NCI-H1436 (cell line): ENCODE results near the gene NEMP2.

Source experiments
- DNase-seq: peaks from one replicate; lab custom pipeline; 2025; lab: John Stamatoyannopoulos, UW

Gene NEMP2

DNA sequence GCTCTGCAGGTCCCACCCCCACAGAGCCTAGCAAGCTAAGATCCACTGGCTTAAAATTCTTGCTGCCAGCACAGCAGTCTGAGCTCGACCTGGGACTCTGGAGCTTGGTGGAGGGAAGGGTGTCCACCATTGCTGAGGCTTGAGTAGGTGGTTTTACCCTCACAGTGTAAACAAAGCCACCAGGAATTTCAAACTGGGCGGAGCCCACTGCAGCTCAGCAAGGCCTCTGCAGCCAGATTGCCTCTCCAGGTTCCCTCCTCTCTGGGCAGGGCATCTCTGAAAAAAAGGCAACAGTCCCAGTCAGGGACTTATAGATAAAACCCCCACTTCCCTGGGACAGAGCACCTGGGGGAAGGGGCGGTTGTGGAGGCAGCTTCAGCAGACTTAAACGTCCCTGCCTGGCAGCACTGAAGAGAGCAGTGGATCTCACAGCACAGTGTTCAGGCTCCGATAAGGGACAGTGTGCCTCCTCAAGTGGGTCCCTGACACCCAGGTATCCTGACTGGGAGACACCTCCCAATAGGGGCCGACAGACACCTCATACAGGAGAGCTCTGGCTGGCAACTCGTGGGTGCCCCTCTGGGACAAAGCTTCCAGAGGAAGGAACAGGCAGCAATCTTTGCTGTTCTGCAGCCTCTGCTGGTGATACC, 20.0 kb upstream of the NEMP2 start:
- no peak for DNase-seq

DNA sequence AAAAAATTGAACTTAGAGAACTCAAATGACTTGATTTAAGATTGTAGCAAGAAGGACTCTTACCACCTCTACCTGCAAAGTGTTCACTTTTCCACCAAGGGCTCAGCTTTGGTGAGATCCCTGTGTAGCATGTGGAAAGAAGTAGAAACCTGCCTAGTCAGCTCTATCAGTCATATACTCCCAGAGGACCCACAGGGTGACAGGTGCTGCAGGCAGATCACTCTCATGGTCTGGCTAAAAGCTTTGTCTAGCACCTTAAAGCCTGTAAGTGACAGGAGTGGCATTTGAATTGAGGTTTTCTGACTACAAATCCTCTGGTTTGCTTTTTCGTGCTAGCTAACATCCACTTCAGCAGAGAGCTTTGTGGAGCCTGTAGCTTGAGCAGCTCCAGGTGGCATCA, 18.7 kb upstream of the NEMP2 start:
- DNase-seq: peak; percentile 62

DNA sequence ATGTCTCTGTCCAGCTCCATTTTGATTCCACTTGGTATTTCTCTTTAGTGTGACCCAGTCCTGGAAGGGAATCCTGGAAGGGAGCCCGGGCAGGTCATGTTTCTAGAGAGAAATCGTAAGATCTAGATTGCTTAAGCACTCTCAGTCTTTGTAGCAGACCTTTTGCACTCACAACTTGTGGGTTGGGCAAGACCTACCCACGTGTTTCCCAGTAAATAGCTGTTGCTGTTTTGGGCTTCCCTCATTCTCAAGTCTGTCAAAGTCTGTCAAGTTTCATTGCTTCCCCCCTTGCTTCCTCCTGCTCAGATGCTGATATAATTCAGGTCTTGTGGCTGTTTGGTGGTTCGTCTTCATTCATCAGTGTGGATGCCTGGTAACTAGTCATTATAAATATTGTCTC, 17.4 kb upstream of the NEMP2 start:
- DNase-seq: no peak

DNA sequence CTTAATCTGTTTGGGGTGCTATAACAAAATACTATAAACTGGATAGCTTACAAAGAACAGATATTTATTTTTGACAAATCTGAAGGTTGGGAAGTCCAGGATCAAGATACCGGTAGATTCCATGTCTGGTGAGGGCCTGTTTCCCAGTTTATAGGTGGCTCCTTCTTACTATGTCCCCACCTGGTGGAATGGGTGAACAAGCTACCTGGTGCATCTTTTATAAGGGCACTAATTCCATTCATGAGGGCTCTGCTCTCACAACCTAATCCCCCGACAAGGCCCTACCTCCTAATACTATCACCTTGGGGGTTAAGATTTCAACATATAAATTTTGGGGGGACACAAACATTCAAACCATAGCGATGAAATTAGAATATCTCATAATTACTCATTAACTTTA, 15.6 kb upstream of the NEMP2 start:
- DNase-seq: no peak

DNA sequence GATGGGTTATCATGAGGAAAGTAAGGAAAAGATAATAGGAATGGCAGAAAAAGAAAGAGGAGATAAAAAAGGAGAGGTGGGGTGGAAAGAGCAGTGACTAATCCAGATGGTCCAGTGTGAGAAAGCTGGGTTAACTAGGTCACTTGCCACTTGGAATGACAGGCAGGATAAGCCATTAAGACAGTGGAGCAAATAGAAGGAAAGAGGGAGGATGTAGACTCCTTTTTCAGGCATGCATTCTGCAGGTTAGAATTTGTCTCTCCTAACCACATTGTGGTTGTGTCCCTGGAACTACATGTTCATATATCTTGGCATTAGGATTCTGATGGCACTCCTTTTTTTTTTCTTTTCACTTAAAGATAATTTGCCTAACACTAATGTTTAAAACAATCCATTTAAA, 13.4 kb upstream of the NEMP2 start:
- DNase-seq: no peak

DNA sequence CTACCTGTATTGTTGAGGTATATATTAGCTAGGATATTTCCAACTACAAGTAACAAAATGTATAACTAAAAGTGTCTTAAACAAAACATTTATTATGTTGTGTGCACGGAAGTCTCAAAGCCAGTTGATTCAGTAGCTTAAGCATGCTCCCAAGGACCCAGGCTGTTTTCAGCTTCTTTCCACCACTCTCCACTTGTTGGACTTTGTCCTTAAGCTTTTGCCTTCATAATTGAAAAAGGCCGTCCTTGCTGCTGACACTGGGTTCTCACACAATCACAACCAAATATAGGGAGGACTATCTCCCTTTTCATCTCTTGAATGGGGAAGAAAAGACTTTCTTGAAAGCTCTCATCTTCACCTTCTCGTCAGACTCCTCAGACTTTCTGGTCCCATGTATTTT, 12.2 kb upstream of the NEMP2 start:
- no peak for DNase-seq

DNA sequence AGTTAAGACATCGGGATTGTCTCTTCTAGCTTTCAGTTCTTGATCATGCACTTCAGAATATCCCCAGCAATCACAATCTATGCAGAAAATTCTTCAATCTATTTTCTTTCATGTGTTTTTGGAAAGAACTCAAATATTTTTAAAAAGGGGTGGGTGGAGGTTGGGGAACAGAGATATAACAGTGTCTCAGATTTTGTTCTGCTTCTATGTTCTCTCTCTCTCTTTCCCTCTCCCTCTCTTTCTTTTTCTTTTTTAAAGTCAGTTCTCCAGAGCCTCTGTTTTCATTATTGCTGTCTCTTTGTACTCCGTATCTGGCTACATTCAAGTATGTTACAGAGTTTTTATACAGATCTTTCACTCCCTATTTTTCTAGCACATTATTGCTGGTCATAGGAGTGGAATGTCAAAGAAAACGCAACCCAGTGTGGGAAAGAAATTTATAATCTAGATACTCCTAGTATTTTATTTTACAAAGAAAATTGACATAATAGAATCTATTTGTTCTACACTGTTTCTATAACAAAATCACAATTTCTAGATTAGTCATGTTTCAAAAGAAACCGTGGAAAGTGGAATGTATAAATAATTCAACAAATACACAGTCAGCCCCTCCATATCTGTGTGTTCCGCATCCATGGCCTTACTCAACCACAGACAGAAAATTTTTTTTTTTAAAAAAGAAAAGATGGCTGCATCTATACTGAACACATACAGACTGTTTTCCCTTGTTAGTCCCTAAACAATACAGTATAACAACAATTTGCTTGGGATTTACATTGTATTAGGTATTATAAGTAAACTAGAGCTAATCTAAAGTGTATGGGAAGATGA, 11.2 kb upstream of the NEMP2 start:
- no peak for DNase-seq

DNA sequence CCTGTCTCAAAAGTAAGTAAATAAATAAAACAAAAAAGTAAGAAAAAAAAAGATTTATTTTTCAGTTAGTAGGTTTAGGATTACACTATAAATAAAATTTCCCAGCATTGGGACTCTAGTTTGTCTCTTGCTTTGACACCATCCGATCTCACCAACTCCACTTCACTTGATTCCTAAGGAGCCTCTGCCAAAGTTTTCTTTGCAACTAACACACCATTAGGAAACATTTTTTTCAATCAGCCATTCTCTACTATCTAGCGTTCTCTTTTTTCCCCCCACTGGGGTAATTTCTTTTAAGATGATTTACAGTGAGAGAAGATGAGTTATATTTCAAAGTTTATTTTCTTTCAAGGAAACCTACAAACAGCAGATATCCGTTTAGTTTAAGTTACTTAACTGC, 10.6 kb upstream of the NEMP2 start:
- no peak for DNase-seq

DNA sequence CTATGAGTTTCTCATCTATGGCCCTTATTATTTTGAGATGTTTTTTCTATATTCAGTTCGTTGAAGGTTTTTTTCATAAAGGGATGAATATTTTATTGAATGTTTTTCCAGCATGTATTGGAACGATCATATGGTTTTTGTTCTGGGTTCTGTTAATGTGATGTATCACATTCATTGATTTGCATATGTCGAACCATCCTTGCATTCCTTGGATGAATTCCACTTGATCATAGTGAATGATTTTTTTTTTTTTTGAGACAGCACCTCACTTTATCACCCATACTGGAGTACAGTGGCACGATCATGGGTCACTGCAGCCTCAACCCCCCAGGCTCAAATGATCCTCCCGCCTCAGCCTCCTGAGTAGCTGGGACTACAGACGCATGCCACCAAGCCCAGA, 5.5 kb upstream of the NEMP2 start:
- DNase-seq: no peak

DNA sequence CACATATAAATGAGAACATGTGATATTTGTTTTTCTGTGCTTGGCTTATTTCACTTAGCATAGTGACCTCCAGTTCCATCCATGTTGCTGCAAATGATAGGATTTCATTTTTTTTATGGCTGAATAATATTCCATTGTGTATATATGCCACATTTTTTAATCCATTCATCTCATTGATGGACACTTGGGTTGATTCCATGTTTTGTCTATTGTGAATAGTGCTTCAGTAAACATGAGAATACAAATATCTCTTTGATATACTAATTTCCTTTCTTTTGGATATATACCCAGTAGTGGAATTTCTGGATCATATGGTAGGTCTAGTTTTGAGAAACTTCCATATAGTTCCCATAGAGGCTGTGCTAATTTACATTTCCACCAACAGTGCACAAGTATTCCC, 3.7 kb upstream of the NEMP2 start:
- DNase-seq: no peak

DNA sequence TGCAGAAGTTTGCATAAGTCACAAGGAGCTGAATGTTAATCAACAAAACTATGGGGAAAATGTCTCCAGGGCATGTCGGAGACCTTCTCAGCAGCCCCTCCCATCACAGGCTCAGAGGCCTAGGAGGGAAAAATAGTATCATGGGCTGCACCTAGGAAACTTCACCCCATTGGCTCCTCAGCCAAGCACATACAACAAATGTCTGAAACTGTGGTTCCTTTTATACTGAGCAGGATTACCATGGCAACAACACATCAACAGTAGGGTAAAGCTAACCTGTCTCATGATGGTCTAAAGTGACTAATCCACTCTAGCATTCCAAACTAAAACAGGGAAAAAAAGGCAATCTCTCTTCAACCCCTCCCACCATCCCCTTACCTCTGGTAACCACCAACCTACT, 3.2 kb upstream of the NEMP2 start:
- no peak for DNase-seq

DNA sequence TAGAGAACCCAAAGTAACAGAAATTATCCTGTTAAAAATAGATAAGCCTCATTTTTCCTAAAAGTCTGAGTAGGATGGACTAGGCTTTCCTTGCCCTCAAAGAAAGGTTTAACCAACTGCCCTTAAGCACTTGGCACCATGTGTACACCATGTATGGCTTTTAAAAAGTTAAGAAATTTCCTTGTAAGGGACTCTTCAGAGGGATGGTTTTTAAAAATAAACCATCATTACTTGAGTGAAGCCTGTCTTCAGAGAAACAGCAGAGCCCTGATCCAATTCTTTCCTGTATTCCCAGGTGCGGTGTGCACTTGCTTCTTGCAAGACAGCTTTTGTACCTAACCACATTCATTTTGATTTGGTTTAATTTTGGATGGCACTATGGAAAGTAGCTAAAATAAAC, 1.1 kb upstream of the NEMP2 start:
- DNase-seq: no peak

DNA sequence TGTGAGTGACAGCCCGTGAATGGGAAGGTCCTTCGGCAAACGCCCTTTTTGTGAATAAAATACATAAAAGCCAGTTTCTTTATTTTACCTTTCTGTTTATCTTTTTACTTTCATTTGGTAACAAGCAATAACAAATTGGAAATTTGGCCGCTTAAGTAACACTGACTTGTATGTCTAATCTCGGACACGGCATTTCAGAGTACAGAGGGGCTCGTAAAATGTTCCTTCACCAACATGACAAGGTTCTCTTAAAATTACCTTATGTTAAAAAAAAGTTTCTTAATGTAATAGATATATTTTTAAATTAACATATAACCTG, 558 bp upstream of the NEMP2 start:
- DNase-seq: no peak

DNA sequence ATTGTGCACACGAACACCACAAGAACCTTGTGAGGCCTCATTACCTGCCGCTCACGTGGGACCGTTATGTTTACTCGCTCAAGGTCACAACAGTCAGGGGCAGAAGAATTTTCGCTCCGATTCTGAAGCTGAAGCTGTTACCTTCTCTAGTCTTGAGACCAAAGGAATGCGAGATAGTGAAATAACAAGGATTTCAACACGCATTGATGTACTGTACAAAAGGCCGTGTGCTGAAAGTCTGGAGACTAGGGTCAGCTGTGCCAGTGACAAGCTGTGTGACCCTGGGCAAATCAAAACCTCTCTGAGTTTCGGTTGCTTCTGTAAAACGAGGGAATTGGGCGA, 583 bp downstream of the NEMP2 start:
- no peak for DNase-seq

DNA sequence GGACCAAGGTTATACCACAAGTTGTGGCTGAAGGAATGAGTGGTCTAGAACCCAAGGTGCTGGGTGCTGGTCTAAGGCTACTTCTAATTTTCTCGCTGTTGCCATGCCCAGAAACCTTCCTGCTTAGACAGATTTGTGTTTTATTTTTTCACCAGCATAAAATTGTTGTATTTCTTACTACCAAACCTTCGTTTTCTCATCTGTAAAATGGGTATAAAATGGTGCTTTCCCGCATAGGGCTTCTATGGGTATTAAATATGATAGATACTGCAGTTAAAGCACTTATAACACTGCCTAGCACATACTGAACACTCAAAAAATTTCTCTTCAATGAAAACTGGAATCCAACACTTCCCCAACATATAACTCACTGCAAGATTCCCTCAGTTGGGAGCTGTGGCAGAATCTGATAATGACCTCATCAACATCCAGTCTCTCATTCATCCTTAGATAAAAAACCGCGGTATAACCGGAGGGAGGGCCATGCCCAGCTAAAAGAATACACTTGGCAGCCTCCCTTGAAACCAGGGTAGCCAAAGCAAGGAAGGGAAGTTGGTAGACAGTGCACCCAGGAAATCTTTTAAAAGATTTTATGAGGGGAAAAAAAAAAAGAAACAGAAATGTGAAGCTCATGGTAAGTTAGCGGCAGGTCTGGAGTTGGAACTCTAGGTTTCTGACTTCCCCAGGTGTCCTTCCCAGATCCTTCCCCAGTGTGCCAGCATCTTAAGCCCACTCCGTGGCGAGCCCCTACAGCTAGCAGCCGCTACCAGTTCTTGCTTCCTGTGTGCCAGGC, 1.2 kb downstream of the NEMP2 start:
- DNase-seq: no peak

DNA sequence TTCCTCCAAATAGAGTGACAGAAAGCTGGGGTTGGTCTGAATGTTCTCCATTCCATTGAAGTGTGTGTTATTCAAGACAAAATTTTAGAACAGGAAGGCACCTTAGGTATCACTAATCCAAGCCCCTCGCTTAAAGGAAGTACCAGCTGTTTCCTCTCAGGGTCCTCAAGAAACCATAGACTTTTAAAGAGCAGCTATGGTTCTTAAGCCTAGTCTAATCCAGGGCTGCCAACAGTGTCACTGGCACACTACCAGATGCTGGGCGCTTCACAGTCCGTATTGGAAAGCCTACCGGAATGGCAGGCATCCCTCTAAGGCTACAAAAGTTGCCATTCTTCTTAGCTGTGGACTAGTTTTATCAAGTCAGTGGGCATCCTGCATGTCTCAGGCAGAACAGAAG, 1.9 kb downstream of the NEMP2 start:
- DNase-seq: no peak

DNA sequence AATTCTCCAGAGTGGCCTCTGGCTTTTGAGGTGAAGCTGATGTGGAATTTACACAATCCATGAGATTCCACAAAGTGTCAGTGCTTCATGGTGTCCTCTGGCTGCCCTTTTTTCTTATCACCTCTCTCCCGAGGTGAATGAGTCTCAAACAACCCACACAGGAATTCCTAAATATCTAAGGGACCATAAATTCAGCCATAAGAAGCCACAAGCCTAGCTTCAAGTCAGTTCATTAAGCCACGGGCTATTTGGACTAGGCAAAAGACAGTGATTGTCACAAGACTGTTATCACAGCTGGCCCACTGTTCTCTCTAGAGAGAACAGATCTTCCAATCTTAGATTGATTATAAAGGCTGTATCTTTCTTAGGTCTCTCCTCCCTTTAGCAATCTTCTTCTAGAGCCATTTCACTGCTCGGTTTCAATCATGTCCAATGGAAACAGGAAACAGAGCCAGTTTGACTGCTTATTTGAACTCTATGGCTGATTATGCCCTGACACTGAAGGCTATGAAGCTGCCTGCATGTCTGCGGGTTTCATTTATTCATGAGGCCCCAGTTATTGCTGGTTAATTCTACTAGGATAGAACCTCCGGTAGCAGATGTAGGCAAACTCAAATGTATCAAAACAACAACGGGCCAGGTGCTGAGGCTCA, 4.1 kb downstream of the NEMP2 start:
- no peak for DNase-seq

DNA sequence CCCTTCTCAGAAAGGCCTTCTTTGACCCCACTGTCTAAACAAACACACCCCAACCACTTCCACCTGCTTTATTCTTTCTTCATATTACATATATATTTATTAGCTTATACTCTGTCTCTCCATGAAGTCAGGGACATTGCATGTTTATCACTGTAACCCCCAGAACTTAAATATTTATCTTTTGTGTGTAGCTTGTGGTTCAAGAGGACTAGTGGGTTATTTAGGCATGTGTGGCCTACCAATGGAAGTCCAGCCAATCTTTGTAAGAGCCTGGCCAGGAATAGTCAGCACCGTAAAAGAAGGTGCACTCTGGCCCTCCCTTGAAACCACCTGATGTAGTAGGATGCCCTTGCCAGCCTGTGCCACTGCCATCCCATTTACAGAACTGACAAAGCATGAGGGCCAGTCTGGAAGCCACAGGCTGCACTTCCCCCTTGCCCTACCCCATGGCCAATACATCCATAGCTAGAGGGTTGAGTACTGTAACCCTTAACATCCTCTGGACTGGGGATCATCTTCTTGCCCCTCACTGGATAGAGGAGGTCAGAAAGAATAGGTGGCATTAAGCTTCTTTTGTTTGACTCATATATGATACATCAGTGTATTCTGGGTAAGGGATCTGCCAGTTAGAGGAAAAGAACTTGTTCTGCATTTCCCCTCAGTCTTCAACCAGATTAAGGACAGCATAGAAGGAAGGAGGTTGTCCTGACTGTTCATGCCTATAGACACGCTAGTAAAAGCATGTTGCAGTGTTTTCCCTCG, 4.9 kb downstream of the NEMP2 start:
- no peak for DNase-seq

DNA sequence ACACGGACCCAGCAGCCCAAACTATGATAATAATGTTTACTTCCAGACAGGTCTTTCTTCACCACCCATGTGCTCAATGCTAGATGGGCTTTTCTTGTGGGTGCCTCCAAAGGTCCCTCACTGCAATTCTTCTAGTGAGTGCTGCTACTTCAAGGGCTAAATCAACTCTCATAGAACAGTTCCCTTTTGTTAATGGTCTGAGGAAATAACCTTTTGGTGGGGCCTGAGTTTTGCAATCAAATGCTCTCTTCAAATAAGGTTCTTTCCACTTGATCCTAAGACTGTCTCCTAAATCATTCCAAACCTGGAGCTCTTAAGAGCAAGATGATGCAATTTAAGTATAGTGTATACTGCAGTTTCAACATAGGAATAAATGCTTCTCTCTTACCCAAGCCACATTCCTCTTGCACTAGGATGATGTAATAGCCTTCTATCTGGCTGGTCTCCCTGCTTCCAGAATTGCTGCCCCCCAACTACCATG, 6.0 kb downstream of the NEMP2 start:
- no peak for DNase-seq

DNA sequence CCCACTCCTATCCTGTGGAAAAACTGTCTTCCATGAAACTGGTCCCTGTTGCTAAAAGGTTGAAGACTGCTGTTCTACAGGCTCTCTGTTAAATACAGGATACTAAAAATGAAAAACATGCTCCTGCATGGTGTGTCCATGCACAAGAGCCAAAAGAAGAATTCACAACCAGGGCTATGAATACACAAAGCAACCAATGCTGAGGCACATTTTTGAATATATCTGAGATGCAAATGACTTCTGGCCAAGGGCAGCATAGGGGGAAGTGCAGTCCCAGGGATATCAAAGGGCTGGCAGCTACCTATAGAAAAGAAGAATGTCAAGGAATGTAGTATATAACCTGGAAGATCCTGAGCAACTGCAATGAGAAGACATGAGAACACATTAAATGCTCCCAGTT, 6.6 kb downstream of the NEMP2 start:
- DNase-seq: no peak

DNA sequence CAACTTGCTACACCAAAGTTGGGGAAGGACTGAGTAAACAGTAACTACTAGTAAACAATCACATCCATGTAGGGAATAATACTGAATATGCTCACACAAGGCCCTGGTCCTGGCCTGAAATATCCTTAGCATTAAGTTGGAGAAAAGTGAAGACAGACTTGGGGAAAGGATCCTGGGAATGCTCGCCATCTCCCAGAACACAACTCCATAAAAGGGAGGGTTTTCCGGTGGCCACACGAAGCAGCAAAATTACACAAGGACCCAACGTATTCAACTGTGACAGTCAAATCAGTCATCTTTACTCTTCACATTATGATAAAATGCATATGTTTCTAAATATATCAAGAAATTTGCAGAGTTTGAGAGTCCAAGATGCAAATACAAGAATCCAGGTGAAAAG, 7.3 kb downstream of the NEMP2 start:
- no peak for DNase-seq
